Breast epithelium (tissue), 3 donors: ENCODE results near the gene CLIP4.

Experiments used
- CTCF ChIP-seq, 3 donors: fragments of 450-650 bp; IDR thresholded peaks; one replicate each; pipeline ENCODE4 v1.5.1; 2016 to 2017; ENCODE audit warnings: antibody characterized with exemption in 3 of 3, mild to moderate bottlenecking in 3 of 3, moderate library complexity in 3 of 3
- POLR2A ChIP-seq: fragments of 450-650 bp; IDR thresholded peaks from one replicate; pipeline ENCODE4 v1.6.1; 2016; ENCODE audit warnings: antibody characterized with exemption, mild to moderate bottlenecking, moderate library complexity

- TF ChIP-seq CTCF (IDR thresholded peaks at IDR 0.05) (no peak), POLR2A (no peak)
Observed at GRCh38 chr2:29066997-29067605, 48.1 kb upstream of the CLIP4 start.
